ENCODE data around the gene KDM1B.

DNA sequence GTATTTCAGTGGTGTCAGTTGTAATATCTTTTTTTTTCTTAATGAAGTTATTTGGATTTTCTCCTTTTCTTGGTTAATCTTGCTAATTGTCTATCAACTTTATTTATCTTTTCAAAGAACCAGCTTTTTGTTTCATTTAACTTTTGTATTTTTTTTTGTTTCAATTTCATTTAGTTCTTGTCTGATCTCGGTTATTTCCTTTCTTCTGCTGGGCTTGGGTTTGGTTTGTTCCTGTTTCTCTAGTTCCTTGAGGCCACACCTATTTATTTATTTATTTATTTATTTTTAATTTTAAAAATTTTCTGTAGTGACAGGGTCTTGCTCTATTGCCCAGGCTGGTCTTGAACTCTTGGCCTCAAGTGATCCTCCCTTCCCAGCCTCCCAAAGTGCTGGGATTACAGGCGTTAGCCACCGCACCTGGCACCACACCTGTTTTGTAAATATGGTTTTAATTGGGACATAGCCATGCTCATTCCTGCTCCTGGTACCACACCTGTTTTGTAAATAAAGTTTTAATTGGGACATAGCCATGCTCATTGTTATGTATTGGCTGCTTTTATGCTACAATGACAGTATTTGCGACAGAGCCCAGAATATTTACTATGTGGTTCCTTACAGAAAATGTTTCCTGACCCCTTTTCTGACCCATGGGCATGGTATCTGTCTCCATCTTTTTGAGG lies 22.2 kb downstream of the KDM1B start:
- TF ChIP-seq, protein P1, sequence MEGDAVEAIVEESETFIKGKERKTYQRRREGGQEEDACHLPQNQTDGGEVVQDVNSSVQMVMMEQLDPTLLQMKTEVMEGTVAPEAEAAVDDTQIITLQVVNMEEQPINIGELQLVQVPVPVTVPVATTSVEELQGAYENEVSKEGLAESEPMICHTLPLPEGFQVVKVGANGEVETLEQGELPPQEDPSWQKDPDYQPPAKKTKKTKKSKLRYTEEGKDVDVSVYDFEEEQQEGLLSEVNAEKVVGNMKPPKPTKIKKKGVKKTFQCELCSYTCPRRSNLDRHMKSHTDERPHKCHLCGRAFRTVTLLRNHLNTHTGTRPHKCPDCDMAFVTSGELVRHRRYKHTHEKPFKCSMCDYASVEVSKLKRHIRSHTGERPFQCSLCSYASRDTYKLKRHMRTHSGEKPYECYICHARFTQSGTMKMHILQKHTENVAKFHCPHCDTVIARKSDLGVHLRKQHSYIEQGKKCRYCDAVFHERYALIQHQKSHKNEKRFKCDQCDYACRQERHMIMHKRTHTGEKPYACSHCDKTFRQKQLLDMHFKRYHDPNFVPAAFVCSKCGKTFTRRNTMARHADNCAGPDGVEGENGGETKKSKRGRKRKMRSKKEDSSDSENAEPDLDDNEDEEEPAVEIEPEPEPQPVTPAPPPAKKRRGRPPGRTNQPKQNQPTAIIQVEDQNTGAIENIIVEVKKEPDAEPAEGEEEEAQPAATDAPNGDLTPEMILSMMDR (IDR thresholded peaks at IDR 0.05) = no peak
- TF ChIP-seq EP300 (IDR thresholded peaks at IDR 0.05) = no peak
- no peak for TF ChIP-seq POLR2A (IDR thresholded peaks at IDR 0.05)
- no peak for TF ChIP-seq POLR2AphosphoS5 (IDR thresholded peaks at IDR 0.05)

Measured in upper lobe of left lung (tissue), 4 donors.